ENCODE results near the gene NPPB.

DNA sequence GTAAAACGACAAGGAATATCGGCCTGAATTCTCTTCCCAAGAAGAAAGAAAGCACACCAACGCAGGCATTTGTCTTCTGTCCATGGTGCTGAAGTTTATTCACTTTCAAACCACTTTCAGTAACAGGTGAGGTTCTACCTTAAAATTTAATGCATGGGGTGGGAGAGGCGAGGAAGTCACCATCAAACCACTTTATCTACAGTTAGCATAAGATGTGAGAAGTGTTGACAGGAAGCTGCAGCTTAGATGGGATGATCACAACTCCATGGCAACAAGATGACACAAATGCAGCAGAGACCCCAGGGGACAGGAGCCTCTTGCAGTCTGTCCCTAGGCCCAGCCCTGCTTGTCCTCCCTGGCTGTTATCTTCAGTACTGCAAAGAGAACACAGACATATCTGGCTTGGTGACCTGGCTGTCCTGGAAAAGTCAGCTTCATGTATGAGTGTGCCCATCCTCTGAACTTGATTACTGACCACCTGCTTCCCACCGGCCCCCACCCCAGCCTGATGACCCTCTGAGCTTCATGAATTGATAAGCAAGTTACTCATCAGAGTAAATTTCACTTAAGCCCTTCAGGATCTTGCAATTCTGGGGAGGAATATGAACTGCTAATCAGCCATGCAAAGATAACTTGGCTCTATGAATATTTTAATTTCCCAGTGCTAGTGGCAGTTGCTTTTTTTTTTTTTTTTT, 13.0 kb downstream of the NPPB start:
- no peak for TF ChIP-seq POLR2A (IDR thresholded peaks at IDR 0.05)
- TF ChIP-seq, protein P1, sequence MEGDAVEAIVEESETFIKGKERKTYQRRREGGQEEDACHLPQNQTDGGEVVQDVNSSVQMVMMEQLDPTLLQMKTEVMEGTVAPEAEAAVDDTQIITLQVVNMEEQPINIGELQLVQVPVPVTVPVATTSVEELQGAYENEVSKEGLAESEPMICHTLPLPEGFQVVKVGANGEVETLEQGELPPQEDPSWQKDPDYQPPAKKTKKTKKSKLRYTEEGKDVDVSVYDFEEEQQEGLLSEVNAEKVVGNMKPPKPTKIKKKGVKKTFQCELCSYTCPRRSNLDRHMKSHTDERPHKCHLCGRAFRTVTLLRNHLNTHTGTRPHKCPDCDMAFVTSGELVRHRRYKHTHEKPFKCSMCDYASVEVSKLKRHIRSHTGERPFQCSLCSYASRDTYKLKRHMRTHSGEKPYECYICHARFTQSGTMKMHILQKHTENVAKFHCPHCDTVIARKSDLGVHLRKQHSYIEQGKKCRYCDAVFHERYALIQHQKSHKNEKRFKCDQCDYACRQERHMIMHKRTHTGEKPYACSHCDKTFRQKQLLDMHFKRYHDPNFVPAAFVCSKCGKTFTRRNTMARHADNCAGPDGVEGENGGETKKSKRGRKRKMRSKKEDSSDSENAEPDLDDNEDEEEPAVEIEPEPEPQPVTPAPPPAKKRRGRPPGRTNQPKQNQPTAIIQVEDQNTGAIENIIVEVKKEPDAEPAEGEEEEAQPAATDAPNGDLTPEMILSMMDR (IDR thresholded peaks at IDR 0.05) = no peak
